Measurements from ENCODE around the gene TRMT1. TPM values are rescaled to one million over a fixed set of nuclear protein-coding genes. Genes with fewer than 3 reads are reported as not detected.

Gene TRMT1
- total RNA-seq, 3 donors from 2014 or later, result 240 to 248 (median 246) TPM

DNA sequence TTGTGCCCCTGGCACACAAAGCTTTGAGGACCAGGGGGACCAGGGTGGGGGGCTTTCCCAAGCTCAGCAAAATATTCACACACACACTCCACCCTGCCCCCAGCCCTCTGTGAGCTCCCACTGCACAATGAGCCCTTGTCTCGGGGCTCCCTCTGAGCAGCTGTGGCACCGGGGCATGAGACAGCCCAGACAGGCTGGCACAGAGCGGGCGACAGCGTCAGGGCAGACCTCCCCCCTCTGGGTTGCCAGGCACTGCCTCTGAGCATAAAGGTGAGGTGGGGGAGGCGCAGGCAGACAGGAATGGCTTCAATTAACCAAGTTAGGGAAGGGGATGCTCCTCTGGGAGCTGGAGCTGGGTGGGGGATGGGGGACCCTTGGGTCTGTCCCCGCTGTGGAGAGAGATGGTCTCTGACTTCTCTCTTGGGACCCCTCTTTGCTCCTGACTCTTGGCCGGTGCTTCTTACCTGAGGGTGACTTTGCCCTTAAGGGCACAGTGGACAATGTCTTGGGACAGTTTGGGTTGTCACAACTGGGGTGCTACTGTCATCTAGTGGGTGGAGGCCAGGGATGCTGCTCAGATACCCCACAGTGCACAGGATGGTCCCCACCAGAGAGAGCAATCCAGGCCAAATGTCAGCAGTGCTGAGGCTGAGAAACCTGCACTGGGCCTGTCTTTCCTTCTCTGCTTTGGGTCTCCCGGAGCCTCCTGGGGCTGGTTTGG is 44.2 kb downstream of the TRMT1 start:
- no peaks in the 10 kb centered on the region for H3K4me1 Mint-ChIP-seq (ENCODE audit: low read depth)
- ATAC-seq, result no peak
- peaks cover 2% of the 10 kb centered on the region for H3K36me3 Mint-ChIP-seq (ENCODE audit: insufficient read depth)
- no peak for DNase-seq
- H3K9me3 Mint-ChIP-seq, result no peaks in the 10 kb centered on the region
- H3K27me3 Mint-ChIP-seq (ENCODE audit: low read depth), result peaks cover 6% of the 10 kb centered on the region
- H3K4me3 Mint-ChIP-seq, result no peak overlapping the region

GRCh38 chr19:13071444-13072187 is 44.9 kb downstream of the TRMT1 start:
- no peak for DNase-seq
- no peak overlapping the region for H3K4me3 Mint-ChIP-seq
- H3K27me3 Mint-ChIP-seq (ENCODE audit: low read depth), result peaks cover 6% of the 10 kb centered on the region
- no peak for ATAC-seq
- peaks cover 2% of the 10 kb centered on the region for H3K36me3 Mint-ChIP-seq (ENCODE audit: insufficient read depth)
- no peaks in the 10 kb centered on the region for H3K4me1 Mint-ChIP-seq (ENCODE audit: low read depth)
- no peaks in the 10 kb centered on the region for H3K9me3 Mint-ChIP-seq

- no peak for DNase-seq
- no peak for ATAC-seq
- H3K27me3 Mint-ChIP-seq (ENCODE audit: low read depth), result peaks cover 6% of the 10 kb centered on the region
- peaks cover 2% of the 10 kb centered on the region for H3K36me3 Mint-ChIP-seq (ENCODE audit: insufficient read depth)
- no peaks in the 10 kb centered on the region for H3K4me1 Mint-ChIP-seq (ENCODE audit: low read depth)
- H3K9me3 Mint-ChIP-seq, result no peaks in the 10 kb centered on the region
- H3K4me3 Mint-ChIP-seq, result no peak overlapping the region
Measured at GRCh38 chr19:13070425-13071140, 46.0 kb downstream of the TRMT1 start.

DNA sequence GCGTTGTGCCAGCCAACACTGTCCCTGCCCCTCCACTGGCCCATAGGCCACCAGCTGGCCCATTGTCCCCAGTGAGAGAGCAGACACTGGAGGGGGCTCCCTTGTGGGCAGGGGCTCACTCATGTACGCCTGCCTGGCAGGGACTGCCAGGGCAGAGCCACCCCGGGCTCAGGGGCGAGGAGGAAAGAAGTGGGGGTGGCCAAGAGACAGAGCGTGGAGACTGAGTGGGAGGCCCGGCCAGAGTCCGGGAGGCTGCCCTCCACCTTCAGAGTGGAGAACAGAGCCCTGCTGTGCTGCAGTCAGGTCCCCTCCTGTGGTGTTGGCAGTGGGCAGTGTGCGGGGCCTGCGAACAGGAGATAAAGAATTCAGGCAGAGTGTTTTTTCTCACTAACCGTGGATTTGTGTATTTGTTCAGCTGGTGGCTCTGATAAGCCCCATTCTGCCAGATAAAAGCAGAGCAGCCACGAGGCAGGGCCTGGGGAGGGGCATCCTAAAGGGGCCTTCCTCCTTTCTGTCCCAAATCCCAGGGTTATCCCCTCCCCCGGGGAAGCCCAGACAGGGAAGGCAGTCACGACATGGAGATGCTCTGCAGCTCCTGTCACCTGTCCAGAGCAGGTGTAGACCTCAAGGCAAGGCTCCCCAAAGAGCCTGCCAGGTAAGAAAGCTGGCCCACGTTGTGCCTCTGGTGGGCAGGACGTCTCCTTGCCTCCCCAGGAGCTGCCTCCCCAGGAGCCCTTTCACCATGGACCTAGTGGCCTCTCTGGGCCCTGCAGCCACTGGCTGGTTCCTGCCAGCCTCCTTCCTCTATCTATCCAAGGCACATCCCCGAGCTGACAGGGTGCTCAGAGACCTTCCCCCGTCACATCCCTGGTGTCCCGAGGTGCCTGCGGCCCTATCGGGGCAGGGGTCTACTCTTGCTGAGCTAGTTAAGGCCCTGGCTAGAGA is 46.9 kb downstream of the TRMT1 start:
- no peaks in the 10 kb centered on the region for H3K4me1 Mint-ChIP-seq (ENCODE audit: low read depth)
- DNase-seq, result no peak
- no peak overlapping the region for H3K4me3 Mint-ChIP-seq
- no peaks in the 10 kb centered on the region for H3K9me3 Mint-ChIP-seq
- H3K36me3 Mint-ChIP-seq (ENCODE audit: insufficient read depth), result no peaks in the 10 kb centered on the region
- peaks cover 6% of the 10 kb centered on the region for H3K27me3 Mint-ChIP-seq (ENCODE audit: low read depth)
- ATAC-seq, result no peak

DNA sequence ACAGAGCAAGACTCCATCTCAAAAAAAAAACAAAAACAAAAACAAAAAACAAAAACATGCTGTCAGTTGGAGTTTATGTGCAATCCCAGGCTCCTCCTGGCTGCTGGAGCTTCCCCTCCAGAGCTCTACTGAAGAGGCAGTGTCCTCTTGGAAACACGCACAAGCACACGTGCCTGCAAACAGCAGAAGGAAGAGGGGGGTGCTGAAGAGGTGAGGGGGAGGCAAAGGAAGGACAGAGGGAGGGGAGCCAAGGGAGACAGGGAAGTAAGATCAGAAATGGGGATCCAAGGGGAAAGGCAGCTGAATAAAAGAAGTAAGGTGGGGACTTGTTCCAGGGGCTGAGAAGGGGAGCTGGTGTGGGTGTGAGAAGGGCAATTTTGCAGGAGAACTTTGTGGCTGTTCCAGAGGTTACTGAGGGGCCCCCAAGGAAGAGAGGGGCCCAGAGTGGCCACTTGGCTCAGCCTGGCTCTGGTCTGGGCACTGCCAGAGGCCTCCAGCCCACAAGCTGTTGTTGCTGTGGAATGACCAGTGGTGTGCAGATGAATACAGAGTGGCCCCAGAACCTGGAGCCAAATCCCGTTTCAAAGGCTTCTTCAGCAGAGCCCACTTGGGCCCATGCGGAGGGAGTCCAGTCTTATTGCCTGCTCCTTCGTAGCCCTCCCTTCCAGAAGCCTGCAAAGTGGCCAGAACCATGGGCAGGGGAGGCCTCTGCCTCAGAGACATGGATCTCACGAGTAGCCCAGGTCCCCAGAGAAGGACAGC is 48.3 kb downstream of the TRMT1 start:
- Mint-ChIP-seq H3K9me3 (no peaks in the 10 kb centered on the region), H3K4me1 (ENCODE audit: low read depth) (no peaks in the 10 kb centered on the region), H3K36me3 (ENCODE audit: insufficient read depth) (no peaks in the 10 kb centered on the region), H3K4me3 (no peak overlapping the region), H3K27me3 (ENCODE audit: low read depth) (peaks cover 7% of the 10 kb centered on the region)
- no peak for DNase-seq
- no peak for ATAC-seq

DNA sequence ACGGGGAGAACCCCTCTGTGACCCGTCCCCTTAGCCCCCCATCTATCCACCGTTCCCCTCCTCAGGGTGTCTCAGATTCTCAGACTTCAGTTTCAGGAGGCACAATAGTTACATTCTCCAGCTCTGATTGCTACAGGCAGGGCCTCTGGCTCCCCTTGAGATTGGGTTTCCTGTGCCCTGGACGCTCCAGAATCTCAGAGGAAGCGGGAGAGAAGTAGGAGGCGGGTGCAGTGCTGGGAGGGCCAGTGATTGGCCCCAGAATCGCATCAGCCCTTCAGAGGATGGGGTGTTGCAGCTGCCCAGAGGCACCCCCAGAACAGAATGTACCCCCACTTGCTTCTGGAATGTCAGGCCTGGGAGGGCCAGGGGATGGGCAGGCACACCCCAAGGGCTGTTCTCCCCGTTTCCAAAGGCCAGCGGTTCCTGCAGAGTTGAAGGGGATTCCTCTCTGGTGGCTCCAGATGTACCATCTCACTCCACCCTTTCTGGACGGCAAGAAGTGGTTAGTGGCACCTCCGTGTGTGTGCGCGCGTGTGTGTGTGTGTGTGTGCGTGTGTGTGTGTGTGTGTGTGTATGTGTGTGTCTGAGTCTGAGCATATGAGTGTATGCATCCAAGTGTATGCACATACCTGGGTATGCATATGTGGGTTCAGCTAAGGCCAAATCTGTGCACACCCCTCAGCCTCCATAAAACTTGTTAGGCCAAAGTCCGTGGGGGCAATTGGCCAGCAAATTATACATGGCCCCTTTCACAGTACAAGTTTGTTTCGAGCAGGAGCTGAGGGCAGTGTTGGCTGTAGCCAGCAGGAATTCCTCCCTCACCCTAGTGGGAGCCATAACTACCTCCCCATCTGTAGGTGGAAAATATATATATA is 49.4 kb downstream of the TRMT1 start:
- no peak for ATAC-seq
- Mint-ChIP-seq H3K9me3 (no peaks in the 10 kb centered on the region), H3K36me3 (ENCODE audit: insufficient read depth) (no peaks in the 10 kb centered on the region), H3K27me3 (ENCODE audit: low read depth) (peaks cover 7% of the 10 kb centered on the region), H3K4me3 (no peak overlapping the region), H3K4me1 (ENCODE audit: low read depth) (no peaks in the 10 kb centered on the region)
- no peak for DNase-seq

DNA sequence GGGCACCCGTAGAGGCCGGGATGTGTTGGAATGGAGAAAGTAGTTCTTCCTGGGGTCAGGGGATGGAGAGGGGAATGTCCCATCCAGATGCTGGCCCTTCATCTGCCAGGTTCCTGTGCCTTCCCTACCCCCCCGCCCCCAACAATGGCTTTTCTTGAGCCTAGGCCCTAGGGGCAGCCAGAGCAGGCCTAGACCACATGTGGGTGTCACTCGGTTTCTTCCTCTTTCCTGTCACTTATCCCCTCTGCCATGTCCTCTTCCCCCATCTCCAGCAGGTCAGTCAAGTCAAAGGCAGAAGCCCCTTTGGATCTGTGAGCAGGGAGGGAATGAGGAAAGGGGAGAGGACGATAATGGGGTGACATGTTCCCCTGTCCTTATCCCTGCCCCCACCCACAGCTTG is 50.3 kb downstream of the TRMT1 start:
- no peaks in the 10 kb centered on the region for H3K36me3 Mint-ChIP-seq (ENCODE audit: insufficient read depth)
- H3K4me1 Mint-ChIP-seq (ENCODE audit: low read depth), result peaks cover 1% of the 10 kb centered on the region
- peaks cover 8% of the 10 kb centered on the region for H3K27me3 Mint-ChIP-seq (ENCODE audit: low read depth)
- DNase-seq (no peak), ATAC-seq (no peak)
- no peak overlapping the region for H3K4me3 Mint-ChIP-seq
- no peaks in the 10 kb centered on the region for H3K9me3 Mint-ChIP-seq

DNA sequence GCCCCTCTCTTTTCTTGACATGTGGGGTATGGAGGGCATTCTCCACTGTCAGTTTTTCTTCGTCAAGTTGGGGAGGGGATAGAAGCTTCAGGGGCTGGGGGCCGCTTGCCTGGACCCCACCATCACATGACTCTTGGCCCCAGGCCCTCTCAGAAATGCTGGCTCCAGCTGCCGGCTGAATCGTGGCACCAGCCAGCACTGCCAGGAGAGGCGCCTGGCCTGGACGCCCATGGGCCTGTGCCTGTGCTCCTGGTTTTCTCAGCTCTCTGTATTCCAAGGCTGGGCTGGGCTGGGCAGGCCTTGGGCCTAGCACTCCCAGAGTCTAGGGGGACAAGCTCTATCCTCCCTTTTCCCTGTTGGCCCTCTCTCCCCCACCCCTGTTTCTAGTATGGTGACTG is 52.4 kb downstream of the TRMT1 start:
- Mint-ChIP-seq H3K36me3 (ENCODE audit: insufficient read depth) (no peaks in the 10 kb centered on the region), H3K27me3 (ENCODE audit: low read depth) (peaks cover 7% of the 10 kb centered on the region), H3K4me1 (ENCODE audit: low read depth) (peaks cover 3% of the 10 kb centered on the region), H3K9me3 (no peaks in the 10 kb centered on the region), H3K4me3 (no peak overlapping the region)
- ATAC-seq (no peak), DNase-seq (no peak)

DNA sequence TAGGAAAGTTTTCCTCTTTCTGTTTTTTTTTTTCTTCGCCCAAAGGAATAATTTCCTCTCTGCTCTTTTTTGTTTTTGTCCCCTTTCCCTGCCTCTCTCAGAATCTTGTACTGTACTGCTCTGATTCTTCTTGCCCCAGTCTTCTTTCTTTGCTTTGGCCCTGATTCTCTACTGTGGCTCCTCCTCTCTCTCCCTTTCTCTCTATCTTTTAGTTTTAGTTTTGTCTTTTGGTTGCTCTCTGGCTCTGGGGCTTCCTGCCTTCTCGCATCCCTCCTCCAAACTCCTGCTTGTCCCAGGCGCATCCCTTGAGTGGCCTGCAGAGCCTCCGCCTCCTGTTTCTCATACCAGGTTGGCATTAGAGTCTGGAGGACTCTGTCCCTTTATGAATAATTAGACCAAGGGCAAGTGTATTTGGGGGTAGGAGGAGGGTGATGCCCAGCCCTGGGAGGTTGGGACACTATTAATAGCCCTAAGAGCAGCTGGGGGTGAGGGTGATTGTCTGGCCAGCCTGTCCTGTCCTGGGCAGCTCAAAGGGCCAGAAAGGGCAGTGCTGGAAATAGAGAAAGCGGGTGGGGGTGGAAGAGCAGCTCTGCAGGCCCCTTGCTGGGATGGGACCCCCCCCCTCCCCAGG is 53.0 kb downstream of the TRMT1 start:
- no peak overlapping the region for H3K4me3 Mint-ChIP-seq
- H3K27me3 Mint-ChIP-seq (ENCODE audit: low read depth), result peaks cover 7% of the 10 kb centered on the region
- no peaks in the 10 kb centered on the region for H3K36me3 Mint-ChIP-seq (ENCODE audit: insufficient read depth)
- ATAC-seq, result no peak
- H3K9me3 Mint-ChIP-seq, result no peaks in the 10 kb centered on the region
- H3K4me1 Mint-ChIP-seq (ENCODE audit: low read depth), result peaks cover 3% of the 10 kb centered on the region
- no peak for DNase-seq

- no peak for ATAC-seq
- DNase-seq, result no peak
- H3K4me3 Mint-ChIP-seq, result no peak overlapping the region
- peaks cover 3% of the 10 kb centered on the region for H3K4me1 Mint-ChIP-seq (ENCODE audit: low read depth)
- H3K9me3 Mint-ChIP-seq, result no peaks in the 10 kb centered on the region
- peaks cover 7% of the 10 kb centered on the region for H3K27me3 Mint-ChIP-seq (ENCODE audit: low read depth)
- no peaks in the 10 kb centered on the region for H3K36me3 Mint-ChIP-seq (ENCODE audit: insufficient read depth)
Measured at GRCh38 chr19:13062317-13062716, 54.2 kb downstream of the TRMT1 start.

DNA sequence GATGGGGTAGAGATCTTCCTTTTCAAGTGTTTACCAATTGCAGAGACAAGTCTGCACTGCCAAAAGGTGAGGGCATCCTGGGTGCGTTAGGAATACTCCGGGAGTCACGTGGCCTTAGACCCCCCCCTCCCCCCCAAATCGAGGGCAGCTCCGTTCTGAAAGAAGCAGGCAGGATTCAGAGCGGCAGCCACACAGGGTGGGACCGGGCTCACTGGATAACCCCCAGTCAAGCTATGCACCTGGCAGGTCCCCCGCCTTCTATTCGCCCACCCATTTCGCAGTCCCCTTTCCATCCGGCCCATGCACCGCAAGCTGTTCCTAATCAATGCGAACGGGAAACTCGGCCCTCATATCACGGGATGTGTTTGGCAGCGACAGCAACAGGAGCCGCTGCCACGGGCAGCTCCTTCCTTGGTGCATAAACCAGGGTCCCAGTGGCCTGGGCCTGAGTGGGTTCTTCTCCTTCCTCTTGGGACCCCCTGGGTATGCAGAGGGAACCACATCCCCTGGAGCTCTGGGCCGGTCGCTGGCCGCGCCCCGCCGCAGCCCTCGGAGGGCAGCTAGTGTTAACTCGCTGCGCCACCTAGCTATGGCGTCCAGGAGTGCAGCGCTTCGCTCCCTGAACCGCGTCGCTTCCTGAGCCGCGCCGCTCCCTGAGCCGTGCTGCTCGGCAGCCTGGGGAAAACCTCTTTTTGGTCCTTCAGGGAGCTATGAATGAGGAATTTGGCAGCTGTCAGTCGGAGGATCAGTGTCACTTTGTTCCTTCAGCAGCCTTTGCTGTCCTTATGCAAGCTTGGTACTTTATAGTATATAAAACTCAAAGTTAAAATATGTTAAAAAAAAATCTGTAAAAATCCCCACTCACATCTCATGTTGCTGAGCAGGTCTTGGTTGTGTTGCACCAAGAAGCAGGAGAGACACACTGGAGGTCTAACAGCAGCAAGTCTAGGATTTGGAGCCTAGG is 55.3 kb downstream of the TRMT1 start:
- no peaks in the 10 kb centered on the region for H3K9me3 Mint-ChIP-seq
- no peaks in the 10 kb centered on the region for H3K36me3 Mint-ChIP-seq (ENCODE audit: insufficient read depth)
- H3K4me1 Mint-ChIP-seq (ENCODE audit: low read depth), result peaks cover 3% of the 10 kb centered on the region
- ATAC-seq, result peak; percentile 99
- DNase-seq, result peak; percentile 75
- peaks cover 7% of the 10 kb centered on the region for H3K27me3 Mint-ChIP-seq (ENCODE audit: low read depth)
- peak overlapping the region; percentile 75 for H3K4me3 Mint-ChIP-seq
